H54 (cell line): ENCODE measurements around the gene REC8.
"Not testable (repeated sequence)": the region's sequence is repeated elsewhere in the genome, so short reads cannot be mapped to it uniquely, and the experiment has no call there.

Experiments used
- DNase-seq: peaks from one replicate; pipeline ENCODE4 v3.0.0; 2011; ENCODE audit warnings: low spot score, mixed read lengths; ENCODE audit not compliant: insufficient read length
- FAIRE-seq: peaks from 3 replicates; lab custom pipeline; 2011; peaks lifted over from hg19 to GRCh38; lab: Jason Lieb, UNC
- POLR2A ChIP-seq: IDR thresholded peaks from 2 replicates; pipeline ENCODE4 v1.6.1; 2011; ENCODE audit warnings: low read depth, mild to moderate bottlenecking, low read length

Gene REC8

DNA sequence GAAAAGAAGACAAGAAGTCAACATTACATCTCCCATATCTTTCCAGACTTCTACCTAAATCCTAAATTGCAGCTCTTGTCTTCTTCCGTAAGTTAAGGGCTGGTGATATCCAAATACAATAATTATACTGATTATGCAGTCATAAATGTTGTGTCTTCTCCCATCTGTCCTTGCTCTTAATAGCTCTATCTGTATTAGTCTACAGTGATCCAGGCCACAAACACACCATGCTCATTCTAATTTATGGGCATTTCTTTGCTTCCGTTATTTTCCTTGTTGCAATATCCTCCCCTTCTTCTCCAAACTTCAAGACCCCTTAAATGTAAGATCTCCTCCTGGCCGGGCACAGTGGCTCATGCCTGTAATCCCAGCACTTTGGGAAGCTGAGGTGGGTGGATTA is 47.6 kb downstream of the REC8 start:
- DNase-seq (no peak), FAIRE-seq (no peak)
- no peak for TF ChIP-seq POLR2A

GRCh38 chr14:24222987-24223386 is 51.1 kb downstream of the REC8 start:
- not testable (repeated sequence) for DNase-seq, FAIRE-seq

- TF ChIP-seq POLR2A: no peak
- no peak for DNase-seq
- no peak for FAIRE-seq
Measured at GRCh38 chr14:24224618-24225071, 52.8 kb downstream of the REC8 start.

DNA sequence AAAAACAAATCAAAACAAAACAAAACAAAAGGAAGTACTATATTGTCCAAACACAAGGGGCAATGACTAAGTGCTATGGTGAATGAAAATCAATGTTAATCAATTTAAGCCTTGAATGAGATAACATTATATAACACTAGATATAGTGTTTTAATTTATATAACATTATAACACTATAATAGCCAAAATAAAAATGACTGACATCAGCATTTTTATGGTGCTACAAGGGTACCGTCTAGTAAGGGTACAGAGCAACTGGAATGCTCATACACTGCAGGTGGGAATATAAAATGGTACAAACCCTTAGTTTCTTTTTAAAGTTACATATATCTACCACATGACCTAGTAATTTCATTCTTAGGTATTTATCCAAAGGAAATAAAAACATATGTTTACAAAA is 54.6 kb downstream of the REC8 start:
- no peak for DNase-seq
- TF ChIP-seq POLR2A: no peak
- no peak for FAIRE-seq

DNA sequence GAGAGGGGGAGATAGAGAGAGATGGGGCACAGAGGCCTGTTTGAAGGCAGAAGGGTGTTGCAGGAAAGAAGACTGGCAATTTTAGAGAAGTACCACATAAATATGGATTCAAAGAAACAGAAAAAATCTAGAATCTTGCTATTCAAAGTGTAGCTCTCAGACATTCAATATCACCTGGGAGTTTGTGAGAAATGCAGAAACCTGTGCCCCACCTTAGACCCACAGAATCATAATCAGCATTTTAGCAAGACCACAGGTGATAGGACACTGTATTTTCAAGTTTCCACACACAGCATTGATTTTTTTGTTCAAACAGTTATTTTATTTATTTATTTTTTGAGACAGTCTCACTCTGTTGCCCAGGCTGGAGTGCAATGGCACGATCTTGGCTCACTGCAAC is 57.0 kb downstream of the REC8 start:
- TF ChIP-seq POLR2A: no peak
- no peak for FAIRE-seq
- DNase-seq: no peak
